Measurements from ENCODE around the gene VPS13C.
A peak's percentile ranks its signal among the peaks of the same experiment; 100 is the strongest.

Gene VPS13C

GRCh38 chr15:61917457-61917856, 142.8 kb downstream of the VPS13C start:
- no peak for DNase-seq (ENCODE audit: low read depth)
- TF ChIP-seq CTCF (conservative IDR thresholded peaks at IDR 0.05; ENCODE audit: low read depth, low read length), result no peak
- no peak overlapping the region for H3K4me3 ChIP-seq (ENCODE audit: low read depth, low read length)

- no peak for TF ChIP-seq CTCF (conservative IDR thresholded peaks at IDR 0.05; ENCODE audit: low read depth, low read length)
- no peak overlapping the region for H3K4me3 ChIP-seq (ENCODE audit: low read depth, low read length)
- DNase-seq (ENCODE audit: low read depth), result no peak
Measured at GRCh38 chr15:61916104-61916503, 144.1 kb downstream of the VPS13C start.

- DNase-seq (ENCODE audit: low read depth), result no peak
- no peak overlapping the region for H3K4me3 ChIP-seq (ENCODE audit: low read depth, low read length)
- TF ChIP-seq CTCF (conservative IDR thresholded peaks at IDR 0.05; ENCODE audit: low read depth, low read length), result no peak
Measured at GRCh38 chr15:61915640-61916039, 144.6 kb downstream of the VPS13C start.

GRCh38 chr15:61910839-61911369, 149.3 kb downstream of the VPS13C start:
- no peak for TF ChIP-seq CTCF (conservative IDR thresholded peaks at IDR 0.05; ENCODE audit: low read depth, low read length)
- DNase-seq (ENCODE audit: low read depth), result peak; percentile 30
- H3K4me3 ChIP-seq (ENCODE audit: low read depth, low read length), result no peak overlapping the region

- DNase-seq (ENCODE audit: low read depth), result no peak
- TF ChIP-seq CTCF (conservative IDR thresholded peaks at IDR 0.05; ENCODE audit: low read depth, low read length), result no peak
- no peak overlapping the region for H3K4me3 ChIP-seq (ENCODE audit: low read depth, low read length)
Measured at GRCh38 chr15:61908241-61908640, 152.0 kb downstream of the VPS13C start.

GRCh38 chr15:61907753-61908086, 152.5 kb downstream of the VPS13C start:
- DNase-seq (ENCODE audit: low read depth), result no peak
- TF ChIP-seq CTCF (conservative IDR thresholded peaks at IDR 0.05; ENCODE audit: low read depth, low read length), result no peak
- no peak overlapping the region for H3K4me3 ChIP-seq (ENCODE audit: low read depth, low read length)

GRCh38 chr15:61906961-61907752, 153.1 kb downstream of the VPS13C start:
- no peak for TF ChIP-seq CTCF (conservative IDR thresholded peaks at IDR 0.05; ENCODE audit: low read depth, low read length)
- H3K4me3 ChIP-seq (ENCODE audit: low read depth, low read length), result no peak overlapping the region
- DNase-seq (ENCODE audit: low read depth), result no peak

Measured in choroid plexus epithelial cell (primary cell).